Measurements from ENCODE around the gene TNFRSF14.
"Not testable (repeated sequence)": the region's sequence is repeated elsewhere in the genome, so short reads cannot be mapped to it uniquely, and the experiment has no call there.

The TNFRSF14 gene

GRCh38 chr1:2569060-2569459 is 12.9 kb downstream of the TNFRSF14 start:
- no peak for FAIRE-seq

- FAIRE-seq: not testable (repeated sequence)
Measured at GRCh38 chr1:2569703-2570102, 13.5 kb downstream of the TNFRSF14 start.

- no peak for FAIRE-seq
Measured at GRCh38 chr1:2570332-2570731, 14.2 kb downstream of the TNFRSF14 start.

- FAIRE-seq: no peak
Measured at GRCh38 chr1:2571348-2571747, 15.2 kb downstream of the TNFRSF14 start.

- no peak for FAIRE-seq
Measured at GRCh38 chr1:2573250-2573920, 17.2 kb downstream of the TNFRSF14 start.

- FAIRE-seq: no peak
Measured at GRCh38 chr1:2574350-2574749, 18.2 kb downstream of the TNFRSF14 start.

- FAIRE-seq: no peak
Measured at GRCh38 chr1:2575801-2576663, 19.9 kb downstream of the TNFRSF14 start.

- FAIRE-seq: not testable (repeated sequence)
Measured at GRCh38 chr1:2577565-2578075, 21.4 kb downstream of the TNFRSF14 start.

- no peak for FAIRE-seq
Measured at GRCh38 chr1:2578758-2579118, 22.6 kb downstream of the TNFRSF14 start.

- no peak for FAIRE-seq
Measured at GRCh38 chr1:2580691-2581090, 24.5 kb downstream of the TNFRSF14 start.

GRCh38 chr1:2582391-2582790 is 26.2 kb downstream of the TNFRSF14 start:
- FAIRE-seq: no peak

- no peak for FAIRE-seq
Measured at GRCh38 chr1:2583331-2583791, 27.2 kb downstream of the TNFRSF14 start.

- FAIRE-seq: no peak
Measured at GRCh38 chr1:2583871-2584351, 27.7 kb downstream of the TNFRSF14 start.

- no peak for FAIRE-seq
Measured at GRCh38 chr1:2584686-2585317, 28.6 kb downstream of the TNFRSF14 start.

- no peak for FAIRE-seq
Measured at GRCh38 chr1:2585318-2586092, 29.3 kb downstream of the TNFRSF14 start.

- FAIRE-seq: peak; percentile 92
Measured at GRCh38 chr1:2586154-2587070, 30.2 kb downstream of the TNFRSF14 start, which contains the start of gene PRXL2B. TSS of gene PRXL2B (plus strand) at chr1:2586777. CDS start at chr1:2586886, 109 bp downstream.

- FAIRE-seq: no peak
Measured at GRCh38 chr1:2587071-2587859, 31.1 kb downstream of the TNFRSF14 start.

- no peak for FAIRE-seq
Measured at GRCh38 chr1:2587860-2588571, 31.8 kb downstream of the TNFRSF14 start.

GRCh38 chr1:2588661-2589430 is 32.7 kb downstream of the TNFRSF14 start:
- no peak for FAIRE-seq
